Cardiac muscle cell (in vitro differentiated cells and primary cell): Measurements from ENCODE around the gene RAB6D. TPM values are rescaled to one million over a fixed set of nuclear protein-coding genes. Genes with fewer than 3 reads are reported as not detected.
"Not testable (repeated sequence)": the region's sequence is repeated elsewhere in the genome, so short reads cannot be mapped to it uniquely, and the experiment has no call there.

Experiments
- DNase-seq, 2 donors: peaks; one replicate each; pipeline versions ENCODE4 v3.0.0 to v3.0.0-alpha.2; 2010 to 2017; ENCODE audit warnings: low read depth in 1 of 2, low spot score in 1 of 2
- H3K27ac ChIP-seq: fragments of 200-600 bp; sonication (generic); 2 replicates; pipeline ENCODE4 v1.5.1; 2016
- H3K27me3 ChIP-seq: fragments of 200-600 bp; sonication (generic); 2 replicates; pipeline ENCODE4 v1.6.0; 2016; ENCODE audit warnings: control low read depth
- H3K36me3 ChIP-seq: fragments of 200-600 bp; sonication (generic); 2 replicates; pipeline ENCODE4 v1.5.1; 2016; ENCODE audit warnings: control low read depth
- H3K4me1 ChIP-seq: fragments of 200-600 bp; sonication (generic); 2 replicates; pipeline ENCODE4 v1.8.1; 2017; ENCODE audit warnings: low read depth, mild to moderate bottlenecking, mixed run types
- H3K4me3 ChIP-seq: fragments of 200-600 bp; sonication (generic); 2 replicates; pipeline ENCODE4 v1.5.1; 2016; ENCODE audit warnings: mild to moderate bottlenecking
- H3K9me3 ChIP-seq: fragments of 200-600 bp; sonication (generic); 2 replicates; pipeline ENCODE4 v1.5.1; 2017; ENCODE audit warnings: low read depth, mild to moderate bottlenecking, control low read depth
- CTCF ChIP-seq: IDR thresholded peaks from 2 replicates; pipeline ENCODE4 v1.5.1; 2012; ENCODE audit warnings: low read depth, mild to moderate bottlenecking, low read length
- polyA plus RNA-seq: library from polyadenylated mRNA; unstranded; fragments of >200 nt; fragmentation: Nextera tagmentation; extraction: Ambion mirVana; gene quantifications from 2 replicates; pipeline ENCODE4 v1.2.1, GENCODE V29; 2016
- total RNA-seq: library from RNA; depleted of rRNA; stranded (reverse); fragments of >200 nt; gene quantifications from 2 replicates; pipeline ENCODE4 v1.2.3, GENCODE V29; 2016

RAB6D gene
- total and polyA plus RNA-seq, 2 experiments from 2014 or later = 0.48 TPM; not detected in 1

- Histone ChIP-seq H3K36me3 (no peaks in the 10 kb centered on the region), H3K4me3 (no peak overlapping the region), H3K27ac (no peak overlapping the region), H3K4me1 (no peaks in the 10 kb centered on the region), H3K27me3 (peaks cover 43% of the 10 kb centered on the region), H3K9me3 (no peaks in the 10 kb centered on the region)
- no peak for DNase-seq
- no peak for TF ChIP-seq CTCF
These were observed 1.5 kb upstream of the RAB6D start for GRCh38 chr2:131365452-131365851.

- H3K36me3 ChIP-seq, H3K4me3 ChIP-seq, H3K4me1 ChIP-seq, H3K9me3 ChIP-seq, H3K27ac ChIP-seq: not testable (repeated sequence)
- H3K27me3 ChIP-seq = peaks cover 60% of the 10 kb centered on the region
- peak in 1 of 2 donors; percentile 4 for DNase-seq
These were observed 755 bp downstream of the RAB6D start for GRCh38 chr2:131363213-131363612.

GRCh38 chr2:131361773-131362172 lies 2.2 kb downstream of the RAB6D start:
- H3K4me1 ChIP-seq, H3K36me3 ChIP-seq, H3K4me3 ChIP-seq, DNase-seq, H3K27ac ChIP-seq, H3K9me3 ChIP-seq: not testable (repeated sequence)
- peaks cover 71% of the 10 kb centered on the region for H3K27me3 ChIP-seq

- H3K27me3 ChIP-seq = peaks cover 42% of the 10 kb centered on the region
- H3K36me3 ChIP-seq, H3K27ac ChIP-seq, H3K4me3 ChIP-seq, H3K9me3 ChIP-seq, H3K4me1 ChIP-seq, DNase-seq: not testable (repeated sequence)
These were observed 10.7 kb downstream of the RAB6D start for GRCh38 chr2:131353167-131353697.

GRCh38 chr2:131349021-131349420 lies 14.9 kb downstream of the RAB6D start:
- H3K27ac ChIP-seq = no peak overlapping the region
- no peak for DNase-seq
- H3K9me3 ChIP-seq = no peaks in the 10 kb centered on the region
- H3K36me3 ChIP-seq = no peaks in the 10 kb centered on the region
- H3K27me3 ChIP-seq = peaks cover 12% of the 10 kb centered on the region
- H3K4me1 ChIP-seq = no peaks in the 10 kb centered on the region
- TF ChIP-seq CTCF = no peak
- H3K4me3 ChIP-seq = no peak overlapping the region

- H3K27ac ChIP-seq, H3K4me1 ChIP-seq, H3K36me3 ChIP-seq, H3K9me3 ChIP-seq, H3K27me3 ChIP-seq, H3K4me3 ChIP-seq, DNase-seq: not testable (repeated sequence)
These were observed 16.9 kb downstream of the RAB6D start for GRCh38 chr2:131347035-131347434.

- not testable (repeated sequence) for H3K27me3 ChIP-seq, H3K36me3 ChIP-seq, H3K27ac ChIP-seq, H3K4me1 ChIP-seq, H3K4me3 ChIP-seq, DNase-seq, H3K9me3 ChIP-seq
These were observed 24.7 kb downstream of the RAB6D start for GRCh38 chr2:131339307-131339706.

- not testable (repeated sequence) for H3K4me1 ChIP-seq, H3K36me3 ChIP-seq, H3K27ac ChIP-seq, H3K9me3 ChIP-seq, H3K4me3 ChIP-seq
- DNase-seq = peak; percentile 47 to 60
- peaks cover 18% of the 10 kb centered on the region for H3K27me3 ChIP-seq
- peak; percentile 31 for TF ChIP-seq CTCF
These were observed 28.6 kb downstream of the RAB6D start for GRCh38 chr2:131335319-131335718.

- not testable (repeated sequence) for H3K4me3 ChIP-seq, H3K4me1 ChIP-seq, H3K27ac ChIP-seq, H3K9me3 ChIP-seq, H3K36me3 ChIP-seq, DNase-seq
- peaks cover 31% of the 10 kb centered on the region for H3K27me3 ChIP-seq
These were observed 31.3 kb downstream of the RAB6D start for GRCh38 chr2:131332709-131333108.

- not testable (repeated sequence) for H3K4me3 ChIP-seq, H3K4me1 ChIP-seq, H3K27ac ChIP-seq, H3K36me3 ChIP-seq, H3K9me3 ChIP-seq
- peak in 1 of 2 donors; percentile 72 for DNase-seq
- peaks cover 42% of the 10 kb centered on the region for H3K27me3 ChIP-seq
These were observed 33.0 kb downstream of the RAB6D start for GRCh38 chr2:131331000-131331399.
